HEK293 (cell line): ENCODE measurements around the gene KANK4.
A peak's percentile ranks its signal among the peaks of the same experiment; 100 is the strongest.

Experiments used
- FEZF1 ChIP-seq: fragments of 450-650 bp; formaldehyde crosslinking; IDR thresholded peaks from 2 replicates; pipeline ENCODE4 v1.5.1; 2016; ENCODE audit warnings: missing biosample characterization, missing genetic modification characterization
- GLI2 ChIP-seq: fragments of 450-650 bp; formaldehyde crosslinking; IDR thresholded peaks from 2 replicates; pipeline ENCODE4; 2017; ENCODE audit warnings: missing biosample characterization, missing genetic modification characterization, low read depth, borderline replicate concordance
- GLIS2 ChIP-seq: fragments of 450-650 bp; formaldehyde crosslinking; IDR thresholded peaks from 2 replicates; pipeline ENCODE4 v1.5.1; 2016; ENCODE audit warnings: missing biosample characterization, missing genetic modification characterization
- HOXA7 ChIP-seq: sonication (generic); formaldehyde crosslinking; IDR thresholded peaks from 2 replicates; pipeline ENCODE4 v1.8.1; 2022; ENCODE audit warnings: missing genetic modification reagents, borderline replicate concordance
- IKZF3 ChIP-seq: fragments of 450-650 bp; IDR thresholded peaks from 2 replicates; pipeline ENCODE4 v1.5.0; 2018; ENCODE audit warnings: missing biosample characterization, mild to moderate bottlenecking, missing genetic modification characterization, moderate library complexity
- KLF1 ChIP-seq: fragments of 450-650 bp; formaldehyde crosslinking; IDR thresholded peaks from 2 replicates; pipeline ENCODE4 v1.5.1; 2016; ENCODE audit warnings: missing biosample characterization, missing genetic modification characterization
- KLF8 ChIP-seq: fragments of 450-650 bp; formaldehyde crosslinking; IDR thresholded peaks from 2 replicates; pipeline ENCODE4 v1.5.1; 2016; ENCODE audit warnings: missing biosample characterization, missing genetic modification characterization
- MYNN ChIP-seq: fragments of 450-650 bp; formaldehyde crosslinking; IDR thresholded peaks from 2 replicates; pipeline ENCODE4 v1.5.1; 2016; ENCODE audit warnings: missing biosample characterization, missing genetic modification characterization, borderline replicate concordance
- ZBTB48 ChIP-seq: fragments of 450-650 bp; formaldehyde crosslinking; IDR thresholded peaks from 2 replicates; pipeline ENCODE4 v1.5.1; 2016; ENCODE audit warnings: missing biosample characterization, missing genetic modification characterization
- ZBTB7A ChIP-seq: fragments of 450-650 bp; formaldehyde crosslinking; IDR thresholded peaks from 2 replicates; pipeline ENCODE4 v1.5.1; 2016; ENCODE audit warnings: low read depth, missing biosample characterization, missing genetic modification characterization
- ZFP3 ChIP-seq: fragments of 450-650 bp; formaldehyde crosslinking; IDR thresholded peaks from 2 replicates; pipeline ENCODE4 v1.5.1; 2016; ENCODE audit warnings: low read depth, missing biosample characterization, missing genetic modification characterization
- ZIC2 ChIP-seq: fragments of 450-650 bp; formaldehyde crosslinking; IDR thresholded peaks from 2 replicates; pipeline ENCODE4 v1.5.1; 2016; ENCODE audit warnings: missing biosample characterization, missing genetic modification characterization
- ZNF169 ChIP-seq: fragments of 450-650 bp; formaldehyde crosslinking; IDR thresholded peaks from 2 replicates; pipeline ENCODE4 v1.5.1; 2016; ENCODE audit warnings: missing biosample characterization, missing genetic modification characterization
- ZNF2 ChIP-seq: fragments of 450-650 bp; formaldehyde crosslinking; IDR thresholded peaks from 2 replicates; pipeline ENCODE4 v1.5.1; 2016; ENCODE audit warnings: missing biosample characterization, missing genetic modification characterization
- ZNF221 ChIP-seq: fragments of 450-650 bp; formaldehyde crosslinking; IDR thresholded peaks from 2 replicates; pipeline ENCODE4 v1.5.1; 2017; ENCODE audit warnings: missing biosample characterization, missing genetic modification characterization, borderline replicate concordance
- ZNF311 ChIP-seq: fragments of 450-650 bp; formaldehyde crosslinking; IDR thresholded peaks from 2 replicates; pipeline ENCODE4 v1.5.1; 2017; ENCODE audit warnings: missing biosample characterization, missing genetic modification characterization, borderline replicate concordance
- ZNF37A ChIP-seq: fragments of 450-650 bp; IDR thresholded peaks from 2 replicates; pipeline ENCODE4 v1.5.1; 2018; ENCODE audit warnings: missing biosample characterization, missing genetic modification characterization
- ZNF394 ChIP-seq: fragments of 450-650 bp; formaldehyde crosslinking; IDR thresholded peaks from 2 replicates; pipeline ENCODE4 v1.5.1; 2016; ENCODE audit warnings: missing biosample characterization, missing genetic modification characterization, mild to moderate bottlenecking, moderate library complexity, borderline replicate concordance
- ZNF404 ChIP-seq: fragments of 450-650 bp; formaldehyde crosslinking; IDR thresholded peaks from 2 replicates; pipeline ENCODE4 v1.5.1; 2017; ENCODE audit warnings: missing biosample characterization, missing genetic modification characterization
- ZNF433 ChIP-seq: fragments of 450-650 bp; formaldehyde crosslinking; IDR thresholded peaks from 2 replicates; pipeline ENCODE4 v1.5.1; 2016; ENCODE audit warnings: missing biosample characterization, missing genetic modification characterization, low read depth
- ZNF48 ChIP-seq: fragments of 450-650 bp; formaldehyde crosslinking; IDR thresholded peaks from 2 replicates; pipeline ENCODE4 v1.5.1; 2016; ENCODE audit warnings: missing biosample characterization, missing genetic modification characterization
- ZNF549 ChIP-seq: fragments of 450-650 bp; IDR thresholded peaks from 2 replicates; pipeline ENCODE4 v1.5.1; 2018; ENCODE audit warnings: missing biosample characterization, missing genetic modification characterization, mild to moderate bottlenecking, inconsistent platforms, moderate library complexity
- ZNF624 ChIP-seq: fragments of 450-650 bp; formaldehyde crosslinking; IDR thresholded peaks from 2 replicates; pipeline ENCODE4 v1.5.1; 2017; ENCODE audit warnings: missing biosample characterization, missing genetic modification characterization
- ZNF664 ChIP-seq: fragments of 450-650 bp; formaldehyde crosslinking; IDR thresholded peaks from 2 replicates; pipeline ENCODE4 v1.5.1; 2016; ENCODE audit warnings: missing biosample characterization, missing genetic modification characterization
- ZNF670 ChIP-seq: fragments of 450-650 bp; formaldehyde crosslinking; IDR thresholded peaks from 2 replicates; pipeline ENCODE4 v1.5.1; 2016; ENCODE audit warnings: missing biosample characterization, missing genetic modification characterization, low read depth
- ZNF707 ChIP-seq: fragments of 450-650 bp; formaldehyde crosslinking; IDR thresholded peaks from 2 replicates; pipeline ENCODE4 v1.5.1; 2016; ENCODE audit warnings: missing biosample characterization, missing genetic modification characterization
- ZNF747 ChIP-seq: fragments of 450-650 bp; formaldehyde crosslinking; IDR thresholded peaks from 2 replicates; pipeline ENCODE4 v1.5.1; 2016; ENCODE audit warnings: missing biosample characterization, missing genetic modification characterization
- ZSCAN23 ChIP-seq: fragments of 450-650 bp; formaldehyde crosslinking; IDR thresholded peaks from 2 replicates; pipeline ENCODE4 v1.5.1; 2016; ENCODE audit warnings: missing biosample characterization, missing genetic modification characterization
- TF ChIP-seq, protein P1 (sequence below): fragments of 450-650 bp; formaldehyde crosslinking; IDR thresholded peaks from 2 replicates; pipeline ENCODE4 v1.5.1; 2016; ENCODE audit warnings: missing biosample characterization, missing genetic modification characterization
- TF ChIP-seq, protein P2 (sequence below): fragments of 450-650 bp; formaldehyde crosslinking; IDR thresholded peaks from 2 replicates; pipeline ENCODE4 v1.5.1; 2016; ENCODE audit warnings: missing biosample characterization, missing genetic modification characterization
- TF ChIP-seq, protein P3 (sequence below): fragments of 450-650 bp; IDR thresholded peaks from 2 replicates; pipeline ENCODE4 v1.5.1; 2018; ENCODE audit warnings: missing biosample characterization, missing genetic modification characterization
- TF ChIP-seq, protein P4 (sequence below): fragments of 450-650 bp; formaldehyde crosslinking; IDR thresholded peaks from 2 replicates; pipeline ENCODE4 v1.5.1; 2016; ENCODE audit warnings: missing biosample characterization, missing genetic modification characterization
- TF ChIP-seq, protein P5 (sequence below): fragments of 450-650 bp; formaldehyde crosslinking; IDR thresholded peaks from 2 replicates; pipeline ENCODE4 v1.5.1; 2016; ENCODE audit warnings: missing biosample characterization, missing genetic modification characterization, borderline replicate concordance
- TF ChIP-seq, protein P6 (sequence below): sonication (generic); formaldehyde crosslinking; IDR thresholded peaks from 2 replicates; pipeline ENCODE4 v1.8.1; 2022; ENCODE audit warnings: mild to moderate bottlenecking, moderate library complexity, missing genetic modification reagents

The KANK4 gene

DNA sequence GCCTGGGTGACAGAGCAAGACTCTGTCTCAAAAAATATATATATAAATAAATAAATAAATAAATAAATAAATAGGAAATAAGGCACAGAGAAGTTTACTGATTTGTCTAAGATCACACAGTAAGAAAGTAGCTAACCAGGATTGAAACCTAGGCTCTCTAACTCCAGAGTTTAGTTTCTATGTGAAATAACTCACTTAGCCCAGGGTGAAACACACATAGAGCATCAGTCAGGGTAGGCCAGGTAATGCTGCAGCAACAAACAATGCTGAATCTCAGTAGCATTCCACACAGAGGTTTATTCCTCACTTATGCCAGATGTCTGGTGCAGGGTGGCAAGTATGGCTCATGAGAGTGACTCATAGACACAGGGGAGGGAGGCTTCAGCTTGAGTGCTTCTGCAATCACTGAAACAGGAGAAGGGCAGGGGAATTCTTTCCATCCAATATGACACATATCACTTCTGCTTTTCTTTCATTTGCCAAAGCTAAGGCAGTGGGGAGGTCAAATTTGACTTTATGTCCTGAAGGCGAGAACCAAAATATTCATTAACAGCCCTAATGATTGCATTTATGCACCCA lies 37.1 kb upstream of the KANK4 start (continued):
- TF ChIP-seq, protein P1, sequence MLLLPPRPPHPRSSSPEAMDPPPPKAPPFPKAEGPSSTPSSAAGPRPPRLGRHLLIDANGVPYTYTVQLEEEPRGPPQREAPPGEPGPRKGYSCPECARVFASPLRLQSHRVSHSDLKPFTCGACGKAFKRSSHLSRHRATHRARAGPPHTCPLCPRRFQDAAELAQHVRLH (tag by site-specific recombination), result peak; percentile 45; the same call in 1 of the 2 replicates
- TF ChIP-seq ZNF549 (tag by site-specific recombination) (no peak), MYNN (tag by site-specific recombination) (no peak), KLF8 (tag by site-specific recombination) (peak; percentile 45; the same call in 1 of the 2 replicates), ZNF707 (tag by site-specific recombination) (no peak), ZNF169 (no peak), ZBTB48 (tag by site-specific recombination) (no peak), ZSCAN23 (tag by site-specific recombination) (0 out of 2 replicates have a peak, but pooled peaks have one; percentile 32), ZNF670 (tag by site-specific recombination) (no peak), ZNF2 (tag by site-specific recombination) (no peak), ZNF311 (tag by site-specific recombination) (no peak), FEZF1 (tag by site-specific recombination) (no peak), ZNF404 (tag by site-specific recombination) (0 out of 2 replicates have a peak, but pooled peaks have one; percentile 55), KLF1 (tag by site-specific recombination) (0 out of 2 replicates have a peak, but pooled peaks have one; percentile 22), ZNF664 (tag by site-specific recombination) (peak; percentile 81), ZNF433 (tag by site-specific recombination) (peak; percentile 79), HOXA7 (CRISPR knock-in tag) (no peak), GLIS2 (no peak), ZNF394 (tag by site-specific recombination) (peak; percentile 92; the same call in 1 of the 2 replicates), ZNF624 (no peak), GLI2 (peak; percentile 19; the same call in 1 of the 2 replicates), ZNF48 (tag by site-specific recombination) (no peak), ZNF221 (tag by site-specific recombination) (no peak), ZNF747 (tag by site-specific recombination) (no peak), ZFP3 (no peak), ZNF37A (tag by site-specific recombination) (no peak), ZIC2 (tag by site-specific recombination) (no peak), IKZF3 (tag by site-specific recombination) (0 out of 2 replicates have a peak, but pooled peaks have one; percentile 60), ZBTB7A (tag by site-specific recombination) (no peak)
- TF ChIP-seq, protein P2, sequence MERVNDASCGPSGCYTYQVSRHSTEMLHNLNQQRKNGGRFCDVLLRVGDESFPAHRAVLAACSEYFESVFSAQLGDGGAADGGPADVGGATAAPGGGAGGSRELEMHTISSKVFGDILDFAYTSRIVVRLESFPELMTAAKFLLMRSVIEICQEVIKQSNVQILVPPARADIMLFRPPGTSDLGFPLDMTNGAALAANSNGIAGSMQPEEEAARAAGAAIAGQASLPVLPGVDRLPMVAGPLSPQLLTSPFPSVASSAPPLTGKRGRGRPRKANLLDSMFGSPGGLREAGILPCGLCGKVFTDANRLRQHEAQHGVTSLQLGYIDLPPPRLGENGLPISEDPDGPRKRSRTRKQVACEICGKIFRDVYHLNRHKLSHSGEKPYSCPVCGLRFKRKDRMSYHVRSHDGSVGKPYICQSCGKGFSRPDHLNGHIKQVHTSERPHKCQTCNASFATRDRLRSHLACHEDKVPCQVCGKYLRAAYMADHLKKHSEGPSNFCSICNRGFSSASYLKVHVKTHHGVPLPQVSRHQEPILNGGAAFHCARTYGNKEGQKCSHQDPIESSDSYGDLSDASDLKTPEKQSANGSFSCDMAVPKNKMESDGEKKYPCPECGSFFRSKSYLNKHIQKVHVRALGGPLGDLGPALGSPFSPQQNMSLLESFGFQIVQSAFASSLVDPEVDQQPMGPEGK (tag by site-specific recombination), result no peak
- TF ChIP-seq, protein P3, sequence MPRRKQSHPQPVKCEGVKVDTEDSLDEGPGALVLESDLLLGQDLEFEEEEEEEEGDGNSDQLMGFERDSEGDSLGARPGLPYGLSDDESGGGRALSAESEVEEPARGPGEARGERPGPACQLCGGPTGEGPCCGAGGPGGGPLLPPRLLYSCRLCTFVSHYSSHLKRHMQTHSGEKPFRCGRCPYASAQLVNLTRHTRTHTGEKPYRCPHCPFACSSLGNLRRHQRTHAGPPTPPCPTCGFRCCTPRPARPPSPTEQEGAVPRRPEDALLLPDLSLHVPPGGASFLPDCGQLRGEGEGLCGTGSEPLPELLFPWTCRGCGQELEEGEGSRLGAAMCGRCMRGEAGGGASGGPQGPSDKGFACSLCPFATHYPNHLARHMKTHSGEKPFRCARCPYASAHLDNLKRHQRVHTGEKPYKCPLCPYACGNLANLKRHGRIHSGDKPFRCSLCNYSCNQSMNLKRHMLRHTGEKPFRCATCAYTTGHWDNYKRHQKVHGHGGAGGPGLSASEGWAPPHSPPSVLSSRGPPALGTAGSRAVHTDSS (tag by site-specific recombination), result no peak
- TF ChIP-seq, protein P4, sequence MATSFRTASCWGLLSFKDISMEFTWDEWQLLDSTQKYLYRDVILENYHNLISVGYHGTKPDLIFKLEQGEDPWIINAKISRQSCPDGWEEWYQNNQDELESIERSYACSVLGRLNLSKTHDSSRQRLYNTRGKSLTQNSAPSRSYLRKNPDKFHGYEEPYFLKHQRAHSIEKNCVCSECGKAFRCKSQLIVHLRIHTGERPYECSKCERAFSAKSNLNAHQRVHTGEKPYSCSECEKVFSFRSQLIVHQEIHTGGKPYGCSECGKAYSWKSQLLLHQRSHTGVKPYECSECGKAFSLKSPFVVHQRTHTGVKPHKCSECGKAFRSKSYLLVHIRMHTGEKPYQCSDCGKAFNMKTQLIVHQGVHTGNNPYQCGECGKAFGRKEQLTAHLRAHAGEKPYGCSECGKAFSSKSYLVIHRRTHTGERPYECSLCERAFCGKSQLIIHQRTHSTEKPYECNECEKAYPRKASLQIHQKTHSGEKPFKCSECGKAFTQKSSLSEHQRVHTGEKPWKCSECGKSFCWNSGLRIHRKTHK (tag by site-specific recombination), result 0 out of 2 replicates have a peak, but pooled peaks have one; percentile 4
- TF ChIP-seq, protein P5, sequence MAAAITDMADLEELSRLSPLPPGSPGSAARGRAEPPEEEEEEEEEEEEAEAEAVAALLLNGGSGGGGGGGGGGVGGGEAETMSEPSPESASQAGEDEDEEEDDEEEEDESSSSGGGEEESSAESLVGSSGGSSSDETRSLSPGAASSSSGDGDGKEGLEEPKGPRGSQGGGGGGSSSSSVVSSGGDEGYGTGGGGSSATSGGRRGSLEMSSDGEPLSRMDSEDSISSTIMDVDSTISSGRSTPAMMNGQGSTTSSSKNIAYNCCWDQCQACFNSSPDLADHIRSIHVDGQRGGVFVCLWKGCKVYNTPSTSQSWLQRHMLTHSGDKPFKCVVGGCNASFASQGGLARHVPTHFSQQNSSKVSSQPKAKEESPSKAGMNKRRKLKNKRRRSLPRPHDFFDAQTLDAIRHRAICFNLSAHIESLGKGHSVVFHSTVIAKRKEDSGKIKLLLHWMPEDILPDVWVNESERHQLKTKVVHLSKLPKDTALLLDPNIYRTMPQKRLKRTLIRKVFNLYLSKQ, result 0 out of 2 replicates have a peak, but pooled peaks have one; percentile 62
- TF ChIP-seq, protein P6, sequence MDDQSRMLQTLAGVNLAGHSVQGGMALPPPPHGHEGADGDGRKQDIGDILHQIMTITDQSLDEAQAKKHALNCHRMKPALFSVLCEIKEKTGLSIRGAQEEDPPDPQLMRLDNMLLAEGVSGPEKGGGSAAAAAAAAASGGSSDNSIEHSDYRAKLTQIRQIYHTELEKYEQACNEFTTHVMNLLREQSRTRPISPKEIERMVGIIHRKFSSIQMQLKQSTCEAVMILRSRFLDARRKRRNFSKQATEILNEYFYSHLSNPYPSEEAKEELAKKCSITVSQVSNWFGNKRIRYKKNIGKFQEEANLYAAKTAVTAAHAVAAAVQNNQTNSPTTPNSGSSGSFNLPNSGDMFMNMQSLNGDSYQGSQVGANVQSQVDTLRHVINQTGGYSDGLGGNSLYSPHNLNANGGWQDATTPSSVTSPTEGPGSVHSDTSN (CRISPR knock-in tag), result no peak
